H1 (cell line): ENCODE results near the gene G2E3.

Source experiments
- BRCA1 ChIP-seq: IDR thresholded peaks from 2 replicates; pipeline ENCODE4 v1.6.1; 2012; ENCODE audit warnings: low read depth, low read length, improper control_type of control experiment
- EP300 ChIP-seq, 2 experiments: IDR thresholded peaks; 1 replicate in 1 of 2; 2 replicates in 1 of 2; pipeline ENCODE4 v1.6.1; 2011 to 2012; ENCODE audit warnings: low read depth in 2 of 2, low read length in 2 of 2, mild to moderate bottlenecking in 2 of 2, borderline replicate concordance in 1 of 2, inconsistent platforms in 1 of 2, moderate library complexity in 1 of 2
- HDAC6 ChIP-seq: IDR thresholded peaks from one replicate; pipeline ENCODE4 v1.7.1; 2012; ENCODE audit warnings: low read depth, mild to moderate bottlenecking, inconsistent platforms, low read length, moderate library complexity
- MAX ChIP-seq: IDR thresholded peaks from 2 replicates; pipeline ENCODE4 v1.6.1; 2012; ENCODE audit warnings: inconsistent platforms
- POLR2A ChIP-seq, 2 experiments: IDR thresholded peaks; 1 replicate in 1 of 2; 2 replicates in 1 of 2; pipeline ENCODE4 v1.6.1; 2011; ENCODE audit warnings: low read depth in 2 of 2, low read length in 2 of 2, mild to moderate bottlenecking in 2 of 2; ENCODE audit errors: control extremely low read depth in 1 of 2
- POLR2AphosphoS5 ChIP-seq: IDR thresholded peaks from 2 replicates; pipeline ENCODE4 v1.6.1; 2011; ENCODE audit warnings: low read depth, low read length
- RAD21 ChIP-seq, 2 experiments: IDR thresholded peaks in 1 of 2; conservative IDR thresholded peaks in 1 of 2; 2 replicates each; pipeline ENCODE4 v1.6.1; 2011; ENCODE audit warnings: low read depth in 2 of 2, low read length in 2 of 2, improper control_type of control experiment in 1 of 2, inconsistent platforms in 1 of 2, mild to moderate bottlenecking in 1 of 2, moderate library complexity in 1 of 2
- RBBP5 ChIP-seq: IDR thresholded peaks from 2 replicates; pipeline ENCODE4 v1.7.1; 2012; ENCODE audit warnings: low read depth, mild to moderate bottlenecking, inconsistent platforms, low read length, moderate library complexity, borderline replicate concordance
- RFX5 ChIP-seq: IDR thresholded peaks from 2 replicates; pipeline ENCODE4 v1.6.1; 2011; ENCODE audit warnings: low read depth, low read length, improper control_type of control experiment, borderline replicate concordance
- TEAD4 ChIP-seq: IDR thresholded peaks from 2 replicates; pipeline ENCODE4 v1.6.1; 2012; ENCODE audit warnings: low read depth, low read length, inconsistent platforms, mixed read lengths
- TF ChIP-seq, protein P1 (sequence below), 3 experiments: IDR thresholded peaks; 1 replicate in 2 of 3; 2 replicates in 1 of 3; pipeline versions ENCODE4 v1.5.1 to v1.6.1; 2011; ENCODE audit warnings: low read length in 3 of 3, mild to moderate bottlenecking in 3 of 3, inconsistent platforms in 2 of 3, low read depth in 1 of 3, moderate library complexity in 1 of 3; ENCODE audit not compliant: insufficient read depth in 1 of 3; ENCODE audit errors: control extremely low read depth in 1 of 3
- TF ChIP-seq, protein P2 (sequence below): IDR thresholded peaks from 2 replicates; pipeline ENCODE4 v1.6.1; 2011; ENCODE audit warnings: low read length, improper control_type of control experiment

DNA sequence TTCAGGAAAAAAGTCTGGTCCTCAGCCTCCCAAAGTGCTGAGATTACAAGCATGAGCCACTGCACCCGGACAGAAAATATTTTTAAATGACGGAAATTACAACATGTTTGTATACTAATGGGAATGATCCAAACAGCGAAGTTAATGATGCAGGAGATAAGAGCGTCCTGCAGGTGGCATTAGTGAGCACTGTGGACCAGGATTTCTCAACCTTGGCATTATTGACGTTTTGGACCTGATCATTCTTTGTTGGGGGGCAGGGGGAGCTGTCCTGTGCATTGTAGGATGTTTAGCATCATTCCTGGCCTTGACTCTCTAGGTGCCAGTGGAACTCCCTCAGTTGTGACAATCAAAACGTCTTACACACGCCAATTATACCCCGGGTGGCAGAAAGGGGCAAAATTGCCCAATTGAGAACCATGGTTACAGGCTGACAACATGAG, 97.3 kb downstream of the G2E3 start:
- TF ChIP-seq BRCA1 (no peak), POLR2A (IDR thresholded peaks at IDR 0.05; ENCODE audit: control extremely low read depth in 1 of 2, low read depth in 2 of 2, low read length in 2 of 2) (no peak), TEAD4 (no peak), RAD21 (IDR thresholded peaks at IDR 0.05 in 1 of 2, conservative IDR thresholded peaks at IDR 0.05 in 1 of 2; ENCODE audit: low read depth in 2 of 2, low read length in 2 of 2) (peak; percentile 53 to 60), POLR2AphosphoS5 (no peak), HDAC6 (no peak), MAX (no peak), EP300 (IDR thresholded peaks at IDR 0.05; ENCODE audit: borderline replicate concordance in 1 of 2, low read depth in 2 of 2, low read length in 2 of 2) (no peak), RBBP5 (no peak), RFX5 (no peak)
- TF ChIP-seq, protein P1, sequence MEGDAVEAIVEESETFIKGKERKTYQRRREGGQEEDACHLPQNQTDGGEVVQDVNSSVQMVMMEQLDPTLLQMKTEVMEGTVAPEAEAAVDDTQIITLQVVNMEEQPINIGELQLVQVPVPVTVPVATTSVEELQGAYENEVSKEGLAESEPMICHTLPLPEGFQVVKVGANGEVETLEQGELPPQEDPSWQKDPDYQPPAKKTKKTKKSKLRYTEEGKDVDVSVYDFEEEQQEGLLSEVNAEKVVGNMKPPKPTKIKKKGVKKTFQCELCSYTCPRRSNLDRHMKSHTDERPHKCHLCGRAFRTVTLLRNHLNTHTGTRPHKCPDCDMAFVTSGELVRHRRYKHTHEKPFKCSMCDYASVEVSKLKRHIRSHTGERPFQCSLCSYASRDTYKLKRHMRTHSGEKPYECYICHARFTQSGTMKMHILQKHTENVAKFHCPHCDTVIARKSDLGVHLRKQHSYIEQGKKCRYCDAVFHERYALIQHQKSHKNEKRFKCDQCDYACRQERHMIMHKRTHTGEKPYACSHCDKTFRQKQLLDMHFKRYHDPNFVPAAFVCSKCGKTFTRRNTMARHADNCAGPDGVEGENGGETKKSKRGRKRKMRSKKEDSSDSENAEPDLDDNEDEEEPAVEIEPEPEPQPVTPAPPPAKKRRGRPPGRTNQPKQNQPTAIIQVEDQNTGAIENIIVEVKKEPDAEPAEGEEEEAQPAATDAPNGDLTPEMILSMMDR (IDR thresholded peaks at IDR 0.05; ENCODE audit: control extremely low read depth in 1 of 3, insufficient read depth in 1 of 3, low read depth in 1 of 3, low read length in 3 of 3), result peak in 2 of 3 experiments; percentile 72 to 77; a peak in 3 of 4 replicates
- TF ChIP-seq, protein P2, sequence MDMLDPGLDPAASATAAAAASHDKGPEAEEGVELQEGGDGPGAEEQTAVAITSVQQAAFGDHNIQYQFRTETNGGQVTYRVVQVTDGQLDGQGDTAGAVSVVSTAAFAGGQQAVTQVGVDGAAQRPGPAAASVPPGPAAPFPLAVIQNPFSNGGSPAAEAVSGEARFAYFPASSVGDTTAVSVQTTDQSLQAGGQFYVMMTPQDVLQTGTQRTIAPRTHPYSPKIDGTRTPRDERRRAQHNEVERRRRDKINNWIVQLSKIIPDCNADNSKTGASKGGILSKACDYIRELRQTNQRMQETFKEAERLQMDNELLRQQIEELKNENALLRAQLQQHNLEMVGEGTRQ, result no peak
